GM04504 (cell line): Measurements from ENCODE around the gene RTN1.

ENCODE experiments used
- DNase-seq: peaks from one replicate; pipeline ENCODE4 v3.0.0-alpha.2; 2012; ENCODE audit warnings: low read depth

Gene RTN1

DNA sequence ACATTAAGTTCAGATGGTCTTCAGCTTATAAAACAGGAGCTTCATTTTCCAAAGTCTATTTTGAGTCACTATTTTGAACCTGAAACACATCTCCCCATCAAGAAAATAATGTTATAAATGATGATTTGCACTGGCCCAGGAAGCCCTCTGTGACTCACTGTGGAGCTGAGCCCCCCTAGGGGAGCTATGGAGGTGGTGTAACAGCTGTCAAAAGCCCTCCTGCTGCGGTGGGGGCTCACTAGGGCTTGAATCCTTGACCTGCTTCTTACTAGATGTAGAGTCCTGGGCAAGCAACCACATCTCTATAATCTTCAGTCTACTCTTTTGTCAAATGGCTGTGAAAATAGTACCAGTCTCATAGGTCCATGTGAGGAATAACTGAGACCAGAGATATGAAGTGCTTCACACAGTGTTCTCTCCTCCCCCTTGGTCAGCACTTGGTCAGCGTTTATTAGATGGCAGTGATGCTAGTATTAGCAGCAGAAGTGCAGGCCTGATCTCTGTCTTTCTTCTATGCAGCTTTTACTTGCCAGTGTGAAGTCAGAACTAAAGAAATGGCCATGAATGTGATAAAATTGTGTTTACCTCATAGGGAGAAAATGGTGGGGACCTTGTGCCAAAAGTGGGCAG lies 83.4 kb downstream of the RTN1 start:
- no peak for DNase-seq

DNA sequence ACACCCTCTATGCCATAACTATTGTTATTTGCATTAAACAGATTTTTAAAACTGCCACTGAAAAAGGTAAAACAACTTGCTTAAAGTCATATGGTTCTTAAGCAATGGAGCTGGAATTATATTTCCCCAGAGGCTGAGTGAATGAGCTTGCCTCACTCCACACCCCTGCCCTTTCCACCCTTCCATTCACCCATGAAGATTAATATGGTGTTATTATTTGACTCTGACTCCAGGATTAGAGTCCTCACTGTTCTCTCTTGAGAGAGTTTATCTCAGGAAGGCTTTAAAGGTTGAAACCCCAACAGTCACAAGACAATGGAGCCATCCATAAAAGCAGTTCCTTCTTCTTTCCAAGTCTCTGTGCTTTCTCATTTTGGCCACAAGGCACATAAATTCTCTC lies 84.9 kb downstream of the RTN1 start:
- no peak for DNase-seq

DNA sequence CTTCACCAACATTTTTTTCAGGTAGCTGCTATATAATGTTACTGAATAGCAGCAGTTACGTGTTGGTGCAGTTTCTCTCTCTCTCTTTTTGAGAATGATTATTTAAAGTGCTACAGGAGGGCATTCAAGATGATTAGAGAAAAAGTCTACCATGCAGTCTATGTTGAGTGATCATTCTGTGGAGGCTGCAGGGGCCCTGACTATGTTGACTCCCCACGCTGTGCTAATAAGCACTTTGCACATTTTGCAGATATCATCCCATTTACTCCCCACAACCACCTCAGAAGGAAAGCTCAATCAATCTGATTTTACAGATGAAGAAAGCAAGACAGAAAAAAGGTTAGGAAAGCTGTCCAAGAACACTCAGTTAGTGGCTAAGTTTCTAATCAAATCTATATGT lies 87.8 kb downstream of the RTN1 start:
- no peak for DNase-seq

DNA sequence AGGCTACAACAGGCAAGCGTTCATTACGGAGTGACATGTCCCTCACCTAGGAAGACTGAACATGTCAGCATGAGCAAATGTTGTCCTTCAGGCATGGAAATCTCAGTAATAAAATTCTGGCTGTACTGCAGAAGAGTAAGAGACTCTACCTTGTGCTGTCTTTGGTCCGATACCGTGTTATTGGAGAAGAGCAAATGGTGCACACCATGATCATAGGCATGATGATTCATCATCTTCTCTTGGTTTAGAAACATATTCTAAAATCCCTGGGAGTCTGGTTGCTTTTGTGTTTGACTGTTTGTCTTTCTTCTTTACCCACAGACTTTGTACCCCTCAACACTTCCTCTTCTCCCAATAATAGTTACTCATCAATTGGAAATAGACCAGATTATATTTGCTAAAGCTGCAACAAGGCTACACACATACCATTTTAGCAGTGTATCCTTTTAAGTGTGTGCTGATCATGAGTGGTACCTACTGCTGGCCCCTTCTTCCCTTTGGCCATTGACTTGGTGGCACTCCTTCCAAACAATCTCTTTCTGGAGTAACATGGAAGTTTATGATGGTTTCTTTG lies 93.5 kb downstream of the RTN1 start:
- no peak for DNase-seq

DNA sequence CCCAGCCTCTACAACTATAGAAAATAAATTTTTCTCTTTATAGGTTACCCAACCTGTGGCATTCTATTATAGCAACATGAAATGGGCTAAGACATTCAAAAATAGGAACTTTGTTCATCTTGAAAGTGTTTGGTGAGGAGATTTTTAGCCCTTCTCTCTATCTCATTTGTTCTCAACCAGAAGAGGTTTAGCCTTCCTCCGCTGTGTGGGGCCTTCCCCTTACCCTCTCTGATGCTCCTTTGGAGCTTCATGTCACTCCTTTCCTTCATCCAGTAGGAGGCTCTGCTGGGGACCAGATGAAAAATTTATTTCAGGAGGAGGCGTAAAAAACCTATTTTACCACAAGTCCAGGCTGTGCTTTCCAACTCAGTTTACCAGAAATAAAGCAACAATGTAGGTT lies 94.1 kb downstream of the RTN1 start:
- DNase-seq: no peak

DNA sequence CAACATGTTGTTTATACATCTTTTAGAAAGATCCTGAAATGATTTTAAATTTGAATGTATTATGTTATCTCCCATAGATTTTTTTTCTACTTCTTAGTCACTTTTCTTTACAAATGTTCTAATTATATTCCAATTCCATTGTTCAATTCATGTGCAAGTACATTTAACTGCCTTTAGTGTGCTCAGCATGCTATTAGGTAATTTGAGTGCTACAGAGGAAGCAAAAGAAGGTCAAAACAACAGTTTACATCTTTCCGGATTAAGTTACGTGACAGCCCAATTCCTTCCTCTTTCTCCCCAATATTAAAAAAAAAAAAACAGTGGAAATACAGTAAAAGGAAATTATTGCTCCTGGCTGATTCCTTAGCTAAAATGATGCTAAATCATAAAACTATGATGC lies 98.3 kb downstream of the RTN1 start:
- DNase-seq: no peak

DNA sequence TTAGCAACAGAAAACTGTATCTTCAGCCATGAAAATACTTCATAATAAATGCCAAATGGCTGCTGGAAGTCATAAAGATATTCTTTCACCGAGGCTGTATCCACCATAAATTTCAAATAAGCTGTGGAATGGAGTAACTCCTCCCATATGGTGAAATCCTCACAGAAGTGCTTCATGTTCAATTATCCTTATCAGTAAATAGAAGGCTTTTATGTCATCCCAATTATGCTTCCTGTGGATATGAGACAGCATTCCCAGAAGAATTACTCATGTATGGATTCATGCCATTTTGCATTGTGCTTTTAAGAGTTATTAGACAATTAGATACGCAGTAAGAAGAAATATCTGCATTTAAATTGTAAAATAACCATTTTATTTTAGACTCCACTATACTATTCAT lies 99.0 kb downstream of the RTN1 start:
- no peak for DNase-seq

DNA sequence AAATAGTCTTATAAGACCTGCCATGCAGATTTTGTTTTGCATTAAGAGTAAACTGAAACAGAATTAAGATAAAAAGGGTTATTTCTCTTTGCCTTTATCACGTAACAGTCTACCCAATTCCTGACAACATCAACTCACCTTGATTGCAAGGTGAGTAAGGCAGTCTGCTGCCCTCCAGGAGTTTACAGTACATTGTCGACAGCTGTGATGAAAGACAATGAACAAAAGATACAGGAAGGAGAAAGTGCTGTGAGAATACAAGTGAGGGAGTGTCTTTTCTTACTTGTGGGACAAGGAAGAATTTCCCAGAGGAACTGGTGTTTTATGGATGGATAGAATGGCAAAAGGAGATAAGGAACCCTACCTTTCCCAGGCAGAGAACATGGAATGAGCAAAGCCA lies 101.0 kb downstream of the RTN1 start:
- no peak for DNase-seq

DNA sequence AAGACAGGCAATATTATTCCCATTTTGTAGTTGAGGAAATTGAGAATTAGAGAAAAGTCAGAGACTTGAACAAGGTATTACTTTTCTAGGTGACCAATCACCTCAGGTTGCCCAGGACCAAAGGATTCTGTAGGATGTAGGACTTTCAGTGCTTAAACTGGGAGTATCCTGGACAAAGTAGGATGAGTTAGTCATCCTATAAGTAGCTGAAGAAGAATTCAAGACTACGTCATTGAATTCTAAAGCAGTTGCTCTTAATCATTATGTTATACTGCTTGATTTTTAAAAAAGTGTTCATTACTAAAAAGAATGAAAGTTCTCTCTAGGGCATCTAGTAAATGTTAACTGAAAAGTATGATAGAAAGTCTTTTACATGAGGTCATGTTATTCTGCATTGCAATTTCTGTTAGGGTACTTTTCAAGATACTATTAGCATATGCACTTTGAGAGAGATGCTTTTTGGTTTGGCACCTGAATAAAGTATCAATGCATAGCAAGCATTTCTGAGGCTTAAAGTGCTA lies 101.7 kb downstream of the RTN1 start:
- DNase-seq: no peak

DNA sequence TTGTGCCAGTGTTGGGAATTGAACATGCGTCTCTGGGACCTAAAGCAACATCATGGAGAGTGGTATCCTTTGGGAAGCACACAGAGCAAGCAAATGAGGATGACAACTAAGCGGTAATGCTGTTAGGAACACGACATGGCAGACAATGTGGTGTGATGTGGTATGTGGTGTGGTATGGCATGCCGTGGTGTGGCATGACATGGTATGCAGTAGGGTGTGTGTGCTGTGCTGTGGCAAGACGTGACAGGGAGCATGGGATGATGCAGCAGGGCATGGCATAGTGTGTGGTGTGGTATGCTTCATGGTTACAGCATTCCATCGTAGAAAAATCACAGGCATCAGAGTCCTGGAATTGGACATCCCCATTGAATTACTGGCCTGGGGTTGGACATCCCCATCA lies 108.7 kb downstream of the RTN1 start:
- DNase-seq: no peak

DNA sequence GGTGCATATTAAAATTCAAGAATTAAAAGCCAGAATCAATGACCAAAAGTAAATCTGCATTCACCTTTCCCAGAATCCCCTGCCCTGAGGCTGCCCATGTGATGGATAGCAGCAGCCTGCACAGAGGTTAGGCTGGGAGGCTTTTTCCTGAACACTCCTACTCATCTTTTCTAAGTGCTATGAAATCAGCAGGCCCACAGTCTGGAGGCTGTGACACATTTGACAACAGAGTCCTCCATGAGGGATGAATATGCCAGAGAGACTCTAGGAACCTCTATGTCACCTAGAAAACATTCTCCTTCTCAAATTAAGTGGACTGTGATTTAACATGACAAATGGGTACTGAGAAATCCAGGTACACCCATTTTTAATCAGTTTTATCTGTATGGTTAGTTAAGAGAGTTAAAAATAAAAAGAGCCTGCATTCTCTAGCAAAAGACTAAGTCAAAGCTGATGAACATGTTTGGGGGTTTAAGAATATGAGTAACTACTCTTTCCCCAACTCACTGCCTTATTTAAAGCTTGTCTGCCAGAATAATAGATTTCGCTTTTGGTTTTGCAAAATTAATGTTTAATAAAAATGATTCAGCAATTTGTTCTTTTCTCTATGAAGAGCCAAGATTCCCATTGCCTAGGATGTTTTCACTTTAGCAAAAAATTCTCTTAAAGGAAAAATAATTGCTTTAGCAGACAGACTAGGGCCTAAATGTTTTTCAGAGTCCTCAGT lies 115.0 kb downstream of the RTN1 start:
- no peak for DNase-seq

DNA sequence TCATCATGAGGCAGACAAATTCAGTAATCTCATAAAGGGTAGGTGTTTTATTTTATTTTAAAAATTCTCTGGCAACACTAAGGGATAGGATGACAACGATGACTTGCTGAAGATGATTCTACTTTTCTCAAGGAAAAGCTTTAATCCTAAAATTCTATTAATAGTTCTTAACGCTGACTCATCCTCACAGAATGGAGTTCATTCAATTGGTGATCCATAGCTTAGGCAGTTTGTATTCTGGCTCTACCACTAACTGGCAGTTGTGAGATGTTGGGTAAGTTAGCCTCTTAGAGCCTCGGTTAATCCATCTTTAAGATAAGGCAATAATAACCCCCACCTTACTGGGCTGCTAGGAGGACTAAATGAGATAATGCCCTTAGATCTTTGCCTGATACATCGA lies 116.3 kb downstream of the RTN1 start:
- no peak for DNase-seq

DNA sequence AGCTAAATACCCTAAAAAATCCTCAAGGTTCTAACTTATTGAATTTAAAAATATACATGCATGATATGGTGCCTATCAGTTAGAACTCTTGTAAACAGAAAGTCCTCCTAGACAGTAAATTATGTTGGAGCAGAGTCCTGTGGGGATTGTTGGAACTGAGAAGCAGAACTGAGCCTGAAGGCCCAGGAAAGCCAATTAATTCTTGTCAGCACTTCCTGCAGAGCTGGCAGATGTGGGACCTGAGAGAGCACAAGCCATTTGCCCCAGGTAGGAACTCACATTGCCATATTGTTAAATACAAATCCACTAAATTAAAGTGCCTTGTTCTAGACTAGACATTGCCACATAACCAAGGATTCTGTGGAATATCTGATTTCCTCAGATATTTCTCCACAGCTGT lies 117.1 kb downstream of the RTN1 start:
- no peak for DNase-seq

DNA sequence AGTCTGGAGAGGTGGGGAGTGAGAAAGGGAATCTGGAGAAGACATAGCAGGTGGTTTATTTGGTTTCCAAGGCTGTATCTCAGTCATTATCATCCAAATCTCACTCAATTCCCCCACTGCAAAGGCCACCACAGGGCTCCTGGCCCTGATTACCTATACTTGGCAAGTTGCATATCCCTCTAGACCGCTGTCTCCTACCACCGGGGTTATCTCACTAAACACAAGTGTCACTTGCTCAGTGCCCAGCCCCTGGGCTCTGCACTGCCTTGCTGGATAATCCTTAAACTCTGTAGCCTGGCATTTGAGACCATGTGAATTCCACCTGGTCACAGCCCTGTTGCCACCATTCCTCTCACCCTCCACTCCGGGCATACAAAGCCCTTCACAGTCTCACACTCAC lies 119.0 kb downstream of the RTN1 start:
- DNase-seq: no peak

DNA sequence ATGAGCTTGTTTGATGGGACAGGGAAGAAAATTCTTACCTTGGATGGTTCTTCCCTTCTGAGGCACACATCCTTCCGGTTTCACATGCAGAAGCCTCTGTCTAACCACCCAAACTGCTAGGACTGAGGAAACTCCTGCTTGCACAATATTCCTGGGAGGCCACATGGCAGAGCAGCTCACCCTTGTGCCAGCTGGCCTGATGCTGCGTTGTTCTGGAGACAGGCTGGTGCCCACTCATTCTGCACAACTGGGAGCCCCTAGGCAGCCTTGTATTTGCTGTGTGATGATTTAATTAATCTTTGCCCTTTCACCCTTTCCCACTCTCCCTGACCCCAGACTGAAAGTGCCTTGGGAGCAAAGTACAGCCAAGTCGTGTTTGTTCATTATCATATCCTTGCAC lies 130.8 kb downstream of the RTN1 start:
- no peak for DNase-seq

DNA sequence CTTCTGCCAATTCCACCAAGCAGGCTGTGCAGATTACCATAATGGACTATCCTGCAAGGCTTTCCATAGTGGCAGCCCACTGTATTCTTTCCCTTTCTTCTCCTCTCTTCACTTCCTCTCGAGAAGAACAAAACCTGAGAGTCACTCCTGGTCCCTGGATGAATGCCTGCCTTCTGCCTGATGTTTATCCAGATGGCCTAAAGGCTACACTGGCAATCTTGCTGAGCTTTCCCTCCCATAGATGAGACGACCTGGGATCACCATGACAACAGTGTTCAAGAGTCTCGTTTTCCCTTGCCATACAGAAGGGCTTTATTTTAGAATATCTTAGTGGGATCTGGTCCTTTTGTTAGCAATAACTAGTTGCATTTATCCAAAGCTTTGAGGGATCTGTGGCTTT lies 142.3 kb downstream of the RTN1 start:
- DNase-seq: no peak

DNA sequence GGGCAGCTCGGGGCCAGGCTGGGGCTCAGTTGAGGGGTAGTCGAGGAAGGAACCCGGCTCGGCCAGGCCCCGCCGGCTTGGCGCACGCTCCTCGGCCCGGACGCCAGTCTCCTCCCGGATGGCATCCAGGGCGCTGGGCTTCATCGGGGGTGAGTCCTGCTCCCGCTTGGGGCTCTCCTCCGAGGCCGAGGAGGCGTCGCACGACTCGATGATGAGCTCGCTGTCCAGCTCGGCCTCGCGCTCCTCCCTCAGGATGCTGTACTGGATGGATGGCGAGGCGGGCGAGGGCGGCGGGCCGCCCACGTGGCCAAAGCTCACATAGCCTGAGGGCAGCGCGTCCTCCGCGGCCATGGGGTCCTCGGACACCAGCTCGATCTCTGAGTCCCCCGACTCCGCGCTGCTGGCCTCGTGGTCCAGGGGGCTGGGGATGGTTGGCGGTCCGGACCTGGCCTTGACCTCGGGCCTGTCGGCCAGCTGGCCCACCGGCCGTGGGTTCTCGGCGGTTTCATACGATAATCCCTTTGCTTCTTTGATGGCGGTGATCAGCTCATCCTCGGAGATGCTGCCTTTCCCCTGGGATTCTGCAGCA lies 143.4 kb downstream of the RTN1 start:
- no peak for DNase-seq

DNA sequence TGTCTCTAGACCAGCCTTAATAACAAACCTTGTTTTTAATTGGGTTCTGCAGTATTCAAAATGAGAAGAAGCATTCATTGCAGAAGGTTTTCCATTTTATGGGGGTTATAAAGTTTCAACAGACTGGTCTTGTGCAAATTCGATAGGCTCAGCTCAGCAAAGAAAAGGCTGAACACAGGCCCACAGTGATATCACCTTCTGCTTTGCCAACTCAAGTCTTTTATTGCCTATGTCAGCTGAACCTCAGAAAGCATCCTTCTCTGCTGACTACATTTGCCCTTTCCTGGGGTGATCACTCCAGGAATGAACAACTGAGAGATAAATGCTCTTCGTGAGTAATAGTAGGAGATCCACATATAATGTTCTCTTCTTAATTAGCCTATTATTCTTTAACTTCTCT lies 159.5 kb downstream of the RTN1 start:
- no peak for DNase-seq

DNA sequence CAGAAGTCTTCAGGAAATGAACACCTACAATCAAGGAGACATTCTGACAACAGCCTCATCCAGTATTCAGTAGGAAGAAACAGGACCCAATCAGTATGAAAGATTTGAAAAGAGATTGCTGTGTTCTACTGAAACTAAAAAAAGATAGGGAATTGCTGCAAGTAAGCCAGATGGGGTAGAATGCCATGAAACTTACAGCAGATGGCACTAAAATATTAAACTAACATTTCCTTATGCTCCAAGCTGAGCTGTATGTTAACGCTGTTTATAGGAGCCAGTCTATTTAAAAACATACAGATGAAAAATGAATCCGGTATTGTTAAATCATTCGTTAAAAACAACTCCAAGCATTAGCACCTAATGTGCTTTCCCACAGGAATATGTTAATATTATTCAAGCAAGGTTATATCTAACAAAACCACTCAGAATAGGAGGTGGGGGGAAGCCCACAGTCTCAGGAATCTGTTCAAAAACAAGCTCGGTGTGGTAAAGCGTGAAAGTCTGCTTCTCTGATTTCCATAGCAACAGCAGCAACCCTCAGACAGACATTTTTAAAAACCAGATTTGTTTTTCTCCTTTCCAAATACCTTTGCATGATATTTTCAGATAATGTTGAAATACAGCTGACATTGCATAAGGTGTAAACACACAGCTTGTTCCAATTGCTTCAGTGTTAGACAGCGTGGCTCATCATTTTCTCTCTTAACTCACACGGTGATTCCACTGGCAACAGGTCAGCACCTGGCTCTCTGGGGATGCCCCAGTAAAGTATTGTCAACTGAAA lies 162.6 kb downstream of the RTN1 start:
- DNase-seq: no peak

DNA sequence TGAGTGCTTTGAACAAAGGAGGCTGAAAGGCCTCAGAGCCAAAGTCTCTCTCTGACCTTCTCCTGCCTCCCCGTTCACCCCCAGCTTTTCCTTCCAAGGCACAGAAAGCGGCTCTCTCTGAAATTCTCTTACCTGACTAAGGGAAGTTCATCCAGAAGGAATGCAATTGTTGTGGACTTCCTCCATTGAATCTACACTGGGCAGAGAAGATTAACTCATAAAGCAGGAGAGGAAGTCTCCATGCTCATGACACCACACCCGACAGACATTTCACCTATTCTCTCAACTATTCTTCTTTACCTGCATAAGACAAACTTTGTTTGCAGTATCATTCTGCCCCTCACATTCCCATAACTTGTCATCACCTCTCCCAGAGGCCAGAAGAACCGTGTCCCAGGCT lies 164.7 kb downstream of the RTN1 start:
- no peak for DNase-seq

DNA sequence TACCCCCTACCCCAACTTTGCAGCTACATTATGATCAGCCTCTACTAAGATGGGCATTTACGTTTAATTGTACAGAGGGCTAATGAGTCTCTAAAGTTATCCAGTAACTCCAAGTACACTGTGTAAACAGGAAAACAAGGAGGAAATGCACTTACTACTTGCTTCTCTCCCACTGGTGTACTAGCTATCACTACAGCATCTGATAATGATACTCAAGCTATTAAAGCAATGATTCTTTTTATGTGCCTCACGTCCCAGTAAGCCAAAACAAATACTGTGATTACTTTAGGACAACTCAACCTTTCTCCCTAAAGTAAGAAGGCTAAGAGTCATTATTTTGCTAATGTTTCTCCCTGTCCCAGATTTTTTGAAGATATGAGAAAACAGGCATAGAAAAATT lies 165.3 kb downstream of the RTN1 start:
- DNase-seq: no peak

DNA sequence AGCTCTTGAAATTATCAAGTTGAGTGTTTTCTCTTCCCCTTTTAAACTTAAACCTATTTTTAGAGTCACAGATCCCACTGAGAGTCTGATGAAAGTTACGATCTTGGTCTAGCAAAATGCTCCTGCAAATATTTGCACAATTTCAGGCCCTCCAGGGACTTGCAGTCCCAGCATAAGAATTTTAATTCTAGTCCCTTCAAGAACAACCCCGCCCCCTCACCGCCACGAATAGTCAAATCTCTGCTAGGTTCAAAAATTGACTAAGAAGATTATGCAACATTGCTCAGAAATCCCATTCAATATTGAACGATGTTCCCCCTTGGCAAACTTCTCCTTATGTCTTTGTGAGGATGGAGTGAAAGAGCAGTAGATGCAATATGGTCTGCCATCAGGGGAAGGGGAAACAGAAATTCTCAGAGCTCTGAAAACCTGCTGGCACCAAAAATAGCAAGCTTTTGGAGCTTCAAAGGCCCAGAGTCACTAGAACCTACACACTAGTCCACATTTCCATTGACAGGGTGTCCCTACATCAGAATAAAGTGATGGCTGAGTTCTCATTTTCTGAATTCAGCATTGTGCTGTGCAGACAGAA lies 166.4 kb downstream of the RTN1 start:
- no peak for DNase-seq
